IPS-NIHi11 (cell line): ENCODE measurements around the gene COA5.

Experiments
- DNase-seq: peaks from one replicate; pipeline ENCODE4 v3.0.0; 2012; ENCODE audit warnings: mixed read lengths, low spot score

COA5 gene

GRCh38 chr2:98571796-98572195 is 36.5 kb downstream of the COA5 start:
- DNase-seq: no peak

- no peak for DNase-seq
These were observed 37.1 kb downstream of the COA5 start for GRCh38 chr2:98571121-98571701.

- DNase-seq: no peak
These were observed 38.0 kb downstream of the COA5 start for GRCh38 chr2:98570356-98570755.

GRCh38 chr2:98569915-98570314 is 38.4 kb downstream of the COA5 start:
- DNase-seq: no peak

- DNase-seq: peak; percentile 91
These were observed 39.0 kb downstream of the COA5 start for GRCh38 chr2:98569197-98569793.

GRCh38 chr2:98568161-98568956 is 40.0 kb downstream of the COA5 start:
- DNase-seq: no peak

GRCh38 chr2:98565941-98566340 is 42.4 kb downstream of the COA5 start:
- no peak for DNase-seq

- no peak for DNase-seq
These were observed 42.9 kb downstream of the COA5 start for GRCh38 chr2:98565286-98565860.

- no peak for DNase-seq
These were observed 43.7 kb downstream of the COA5 start for GRCh38 chr2:98564541-98565132.

GRCh38 chr2:98563394-98563793 is 44.9 kb downstream of the COA5 start:
- no peak for DNase-seq

- no peak for DNase-seq
These were observed 46.2 kb downstream of the COA5 start for GRCh38 chr2:98561902-98562695.

GRCh38 chr2:98561018-98561417 is 47.3 kb downstream of the COA5 start:
- no peak for DNase-seq

- no peak for DNase-seq
These were observed 48.0 kb downstream of the COA5 start for GRCh38 chr2:98560256-98560771.

GRCh38 chr2:98559581-98559980 is 48.7 kb downstream of the COA5 start:
- DNase-seq: no peak

- DNase-seq: no peak
These were observed 49.3 kb downstream of the COA5 start for GRCh38 chr2:98558852-98559530.

- DNase-seq: no peak
These were observed 51.8 kb downstream of the COA5 start for GRCh38 chr2:98556344-98557033.

GRCh38 chr2:98555696-98556095 is 52.6 kb downstream of the COA5 start:
- no peak for DNase-seq

- DNase-seq: no peak
These were observed 54.0 kb downstream of the COA5 start for GRCh38 chr2:98554116-98554861.

GRCh38 chr2:98552499-98553179 is 55.7 kb downstream of the COA5 start:
- no peak for DNase-seq
